Caki2 (cell line): ENCODE measurements around the gene LCK. TPM values are rescaled to one million over a fixed set of nuclear protein-coding genes. Genes with fewer than 3 reads are reported as not detected.
"Not testable (repeated sequence)": the region's sequence is repeated elsewhere in the genome, so short reads cannot be mapped to it uniquely, and the experiment has no call there.

ENCODE experiments used
- DNase-seq: peaks from one replicate; pipeline ENCODE4 v3.0.0-alpha.2; 2015; ENCODE audit warnings: low read depth
- in situ Hi-C: cut with HindIII; loops from 2 replicates; pipeline ENCODE4 v1.10.0; 2016; ENCODE audit warnings: low sequenced_read_pairs, low pct_unique_long_range_greater_than_20kb, mixed read lengths
- total RNA-seq: library from RNA; depleted of rRNA; stranded (reverse); fragments of >200 nt; shearing (Covaris generic); gene quantifications from 2 replicates; pipeline ENCODE4 v1.2.3, GENCODE V29; 2014; ENCODE audit warnings: low replicate concordance

Gene LCK
- total RNA-seq, 1 experiment from 2014 or later: not detected

DNA sequence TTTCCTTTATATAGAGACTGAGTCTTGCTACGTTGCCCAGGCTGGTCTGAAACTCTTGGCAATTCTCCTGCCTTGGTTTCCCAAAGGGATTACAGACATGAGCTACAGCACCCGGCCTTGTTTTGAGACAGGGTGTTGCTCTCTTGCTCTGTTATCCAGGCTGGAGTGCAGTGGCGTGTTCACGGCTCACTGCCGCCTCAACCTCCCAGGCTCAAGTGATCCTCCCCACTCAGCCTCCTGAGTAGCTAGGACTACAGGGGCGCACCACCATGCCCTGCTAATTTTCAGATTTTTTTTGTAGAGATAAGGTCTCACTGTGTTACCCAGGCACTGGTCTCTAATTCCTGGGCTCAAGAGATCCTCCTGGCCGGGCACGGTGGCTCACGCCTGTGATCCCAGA lies 14.8 kb downstream of the LCK start:
- in situ Hi-C loops: no loop called here

DNA sequence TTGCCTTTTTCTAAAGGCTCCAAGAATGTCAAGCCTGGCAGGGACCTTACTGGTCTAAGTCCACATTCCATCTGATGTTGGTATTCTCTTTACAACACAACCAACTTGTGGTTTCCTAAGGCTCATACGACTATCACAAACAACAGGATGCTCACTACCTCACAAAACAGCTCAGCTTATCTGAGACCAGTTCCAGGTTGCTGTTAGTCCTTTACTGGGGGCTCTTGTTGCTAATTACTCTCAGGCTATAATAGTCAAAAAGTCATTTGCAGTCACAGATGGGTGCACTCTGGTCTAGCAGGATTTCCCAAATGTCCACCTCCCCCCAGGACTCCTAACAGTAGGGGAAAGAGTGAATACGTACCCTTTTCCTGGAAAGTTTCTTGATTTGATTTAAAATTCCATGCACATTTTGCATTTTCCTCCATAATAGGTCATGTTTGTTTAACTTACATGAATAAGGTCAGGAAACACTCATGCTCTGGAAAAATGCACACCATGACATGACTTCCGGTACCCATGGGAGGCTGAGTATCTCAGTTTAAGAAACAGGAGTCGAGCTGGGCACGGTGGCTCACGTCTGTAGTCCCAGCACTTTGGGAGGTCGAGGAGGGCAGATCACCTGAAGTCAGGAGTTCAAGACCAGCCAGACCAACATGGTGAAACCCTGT lies 16.0 kb downstream of the LCK start:
- in situ Hi-C loops: no loop called here
- DNase-seq: no peak

More for the DNA sequence above, 14.8 kb downstream of the LCK start:
- DNase-seq: no peak

DNA sequence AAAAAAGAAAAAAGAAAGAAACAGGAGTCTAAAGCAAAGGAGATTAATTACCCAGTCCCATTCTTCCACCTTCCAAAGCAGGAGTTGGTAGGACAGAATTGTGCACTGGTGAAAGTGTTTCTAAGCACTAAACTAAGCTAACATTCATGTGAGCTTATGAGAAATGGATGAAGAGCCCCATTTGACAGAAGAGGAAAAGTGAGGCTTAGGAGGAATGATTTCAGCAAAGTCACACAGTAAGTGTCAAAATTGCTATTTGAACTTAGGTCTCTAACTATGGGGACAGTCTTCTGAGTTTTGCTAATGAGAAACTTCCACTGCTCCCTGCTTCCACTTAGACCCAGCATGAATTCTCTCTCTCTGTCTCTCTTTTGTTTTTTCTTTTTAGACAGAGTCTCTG lies 18.7 kb downstream of the LCK start:
- in situ Hi-C loops: no loop called here
- DNase-seq: no peak

DNA sequence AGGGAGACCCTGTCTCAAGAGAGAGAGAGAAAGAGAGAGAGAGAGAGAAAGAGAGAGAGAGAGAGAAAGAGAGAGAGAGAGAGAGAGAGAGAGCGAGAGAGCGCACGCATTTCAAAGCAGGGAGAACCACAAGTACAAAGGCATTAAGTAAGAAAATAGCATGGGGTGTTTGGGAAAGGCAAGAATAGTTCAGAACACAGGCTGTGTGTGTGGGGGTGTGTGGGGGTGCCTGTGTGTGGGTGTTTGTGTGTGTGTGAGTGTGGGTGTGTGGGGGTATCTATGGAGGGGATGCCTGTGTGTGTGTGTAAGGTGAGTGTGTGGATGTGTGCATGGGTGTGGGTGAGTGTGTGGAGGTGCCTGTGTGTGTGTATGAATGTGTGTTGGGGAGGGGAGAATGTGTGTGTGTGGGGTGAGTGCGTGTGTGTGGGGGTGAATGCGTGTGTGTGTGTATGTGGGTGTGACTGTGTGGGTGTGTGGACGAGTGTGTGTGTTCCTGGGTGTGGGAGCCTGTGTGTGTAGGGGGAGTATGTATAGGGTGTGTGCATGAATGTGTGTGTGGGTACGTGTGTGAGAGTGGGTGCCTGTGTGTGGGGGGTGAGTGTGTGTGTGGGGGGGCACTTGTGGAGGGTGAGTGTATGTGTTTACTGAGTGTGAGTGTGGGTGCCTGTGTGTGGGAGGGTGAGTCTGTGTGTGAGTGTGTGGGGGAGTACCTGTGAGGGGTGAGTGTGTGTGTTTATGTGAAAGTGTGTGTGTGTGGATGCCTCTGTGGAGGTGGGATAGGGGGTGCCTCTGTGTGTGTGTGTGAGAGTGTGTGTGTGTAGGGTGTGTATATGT lies 21.7 kb downstream of the LCK start:
- in situ Hi-C loops: no loop called here
- DNase-seq: no peak

DNA sequence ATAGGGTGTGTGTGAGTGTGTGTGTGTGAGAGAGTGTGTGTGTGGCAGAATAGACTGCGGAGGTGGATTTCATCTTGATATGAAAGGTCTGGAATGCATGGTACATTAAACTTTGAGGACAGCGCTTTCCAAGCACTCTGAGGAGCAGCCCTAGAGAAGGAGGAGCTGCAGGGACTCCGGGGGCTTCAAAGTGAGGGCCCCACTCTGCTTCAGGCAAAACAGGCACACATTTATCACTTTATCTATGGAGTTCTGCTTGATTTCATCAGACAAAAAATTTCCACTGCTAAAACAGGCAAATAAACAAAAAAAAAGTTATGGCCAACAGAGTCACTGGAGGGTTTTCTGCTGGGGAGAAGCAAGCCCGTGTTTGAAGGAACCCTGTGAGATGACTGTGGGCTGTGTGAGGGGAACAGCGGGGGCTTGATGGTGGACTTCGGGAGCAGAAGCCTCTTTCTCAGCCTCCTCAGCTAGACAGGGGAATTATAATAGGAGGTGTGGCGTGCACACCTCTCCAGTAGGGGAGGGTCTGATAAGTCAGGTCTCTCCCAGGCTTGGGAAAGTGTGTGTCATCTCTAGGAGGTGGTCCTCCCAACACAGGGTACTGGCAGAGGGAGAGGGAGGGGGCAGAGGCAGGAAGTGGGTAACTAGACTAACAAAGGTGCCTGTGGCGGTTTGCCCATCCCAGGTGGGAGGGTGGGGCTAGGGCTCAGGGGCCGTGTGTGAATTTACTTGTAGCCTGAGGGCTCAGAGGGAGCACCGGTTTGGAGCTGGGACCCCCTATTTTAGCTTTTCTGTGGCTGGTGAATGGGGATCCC lies 22.5 kb downstream of the LCK start:
- in situ Hi-C loops: no loop called here
- peak; percentile 28 for DNase-seq

DNA sequence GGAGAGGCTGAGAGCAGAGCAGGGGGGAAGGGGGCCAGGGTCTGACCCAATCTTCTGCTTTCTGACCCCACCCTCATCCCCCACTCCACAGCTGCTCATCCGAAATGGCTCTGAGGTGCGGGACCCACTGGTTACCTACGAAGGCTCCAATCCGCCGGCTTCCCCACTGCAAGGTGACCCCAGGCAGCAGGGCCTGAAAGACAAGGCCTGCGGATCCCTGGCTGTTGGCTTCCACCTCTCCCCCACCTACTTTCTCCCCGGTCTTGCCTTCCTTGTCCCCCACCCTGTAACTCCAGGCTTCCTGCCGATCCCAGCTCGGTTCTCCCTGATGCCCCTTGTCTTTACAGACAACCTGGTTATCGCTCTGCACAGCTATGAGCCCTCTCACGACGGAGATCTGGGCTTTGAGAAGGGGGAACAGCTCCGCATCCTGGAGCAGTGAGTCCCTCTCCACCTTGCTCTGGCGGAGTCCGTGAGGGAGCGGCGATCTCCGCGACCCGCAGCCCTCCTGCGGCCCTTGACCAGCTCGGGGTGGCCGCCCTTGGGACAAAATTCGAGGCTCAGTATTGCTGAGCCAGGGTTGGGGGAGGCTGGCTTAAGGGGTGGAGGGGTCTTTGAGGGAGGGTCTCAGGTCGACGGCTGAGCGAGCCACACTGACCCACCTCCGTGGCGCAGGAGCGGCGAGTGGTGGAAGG lies 23.7 kb downstream of the LCK start:
- in situ Hi-C loops: no loop called here
- no peak for DNase-seq

DNA sequence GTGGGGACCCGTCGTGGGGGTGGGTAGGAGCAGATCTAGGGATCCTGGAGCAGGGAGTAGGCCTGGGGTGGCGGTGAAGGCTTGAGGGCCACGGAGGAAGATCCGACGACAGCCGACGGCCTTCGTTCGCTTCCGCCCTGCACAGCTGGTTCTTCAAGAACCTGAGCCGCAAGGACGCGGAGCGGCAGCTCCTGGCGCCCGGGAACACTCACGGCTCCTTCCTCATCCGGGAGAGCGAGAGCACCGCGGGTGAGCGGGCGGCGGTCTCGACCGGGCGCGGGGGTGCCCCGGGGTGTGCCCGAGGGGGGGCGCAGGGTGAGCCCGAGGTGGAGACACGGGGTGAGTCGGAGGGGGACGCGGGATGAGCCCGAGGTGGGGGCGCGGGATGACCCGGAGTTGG lies 24.4 kb downstream of the LCK start:
- in situ Hi-C loops: no loop called here
- DNase-seq: no peak

DNA sequence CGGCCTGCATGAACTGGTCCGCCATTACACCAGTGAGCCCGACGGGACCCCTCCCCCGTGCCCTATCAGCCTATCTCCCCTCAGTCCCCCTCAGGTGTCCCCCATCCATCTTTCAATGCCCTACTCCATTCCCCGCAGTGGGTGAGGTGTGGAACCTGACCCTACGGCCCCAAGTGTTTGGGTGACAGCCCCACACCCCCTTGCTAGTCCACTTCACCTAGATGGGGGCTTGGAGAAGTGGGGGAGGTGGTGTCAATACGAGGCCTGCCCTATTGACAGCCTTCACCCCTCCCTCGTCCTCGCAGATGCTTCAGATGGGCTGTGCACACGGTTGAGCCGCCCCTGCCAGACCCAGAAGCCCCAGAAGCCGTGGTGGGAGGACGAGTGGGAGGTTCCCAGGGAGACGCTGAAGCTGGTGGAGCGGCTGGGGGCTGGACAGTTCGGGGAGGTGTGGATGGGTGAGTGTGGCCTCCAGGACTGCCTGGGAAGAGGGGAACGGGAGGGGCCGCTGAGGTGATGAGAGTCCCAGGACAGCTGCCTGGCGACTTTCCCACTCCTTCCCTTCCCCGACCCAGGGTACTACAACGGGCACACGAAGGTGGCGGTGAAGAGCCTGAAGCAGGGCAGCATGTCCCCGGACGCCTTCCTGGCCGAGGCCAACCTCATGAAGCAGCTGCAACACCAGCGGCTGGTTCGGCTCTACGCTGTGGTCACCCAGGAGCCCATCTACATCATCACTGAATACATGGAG lies 25.1 kb downstream of the LCK start:
- DNase-seq: no peak
- in situ Hi-C loops: no loop called here

DNA sequence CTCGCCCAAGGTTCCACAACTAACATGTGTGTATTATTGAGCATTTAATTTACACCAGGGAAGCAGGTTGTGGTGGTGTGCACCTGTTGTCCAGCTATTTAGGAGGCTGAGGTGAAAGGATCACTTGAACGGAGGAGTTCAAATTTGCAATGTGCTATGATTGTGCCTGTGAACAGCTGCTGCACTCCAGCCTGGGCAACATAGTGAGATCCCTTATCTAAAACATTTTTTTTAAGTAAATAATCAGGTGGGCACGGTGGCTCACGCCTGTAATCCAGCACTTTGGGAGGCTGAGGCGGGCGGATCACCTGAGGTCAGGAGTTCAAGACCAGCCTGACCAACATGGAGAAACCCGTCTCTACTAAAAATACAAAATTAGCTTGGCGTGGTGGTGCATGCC lies 33.7 kb downstream of the LCK start:
- DNase-seq, in situ Hi-C loops: not testable (repeated sequence)

DNA sequence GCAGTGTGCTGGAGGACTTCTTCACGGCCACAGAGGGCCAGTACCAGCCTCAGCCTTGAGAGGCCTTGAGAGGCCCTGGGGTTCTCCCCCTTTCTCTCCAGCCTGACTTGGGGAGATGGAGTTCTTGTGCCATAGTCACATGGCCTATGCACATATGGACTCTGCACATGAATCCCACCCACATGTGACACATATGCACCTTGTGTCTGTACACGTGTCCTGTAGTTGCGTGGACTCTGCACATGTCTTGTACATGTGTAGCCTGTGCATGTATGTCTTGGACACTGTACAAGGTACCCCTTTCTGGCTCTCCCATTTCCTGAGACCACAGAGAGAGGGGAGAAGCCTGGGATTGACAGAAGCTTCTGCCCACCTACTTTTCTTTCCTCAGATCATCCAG lies 34.6 kb downstream of the LCK start:
- in situ Hi-C loops: no loop called here
- DNase-seq: no peak

DNA sequence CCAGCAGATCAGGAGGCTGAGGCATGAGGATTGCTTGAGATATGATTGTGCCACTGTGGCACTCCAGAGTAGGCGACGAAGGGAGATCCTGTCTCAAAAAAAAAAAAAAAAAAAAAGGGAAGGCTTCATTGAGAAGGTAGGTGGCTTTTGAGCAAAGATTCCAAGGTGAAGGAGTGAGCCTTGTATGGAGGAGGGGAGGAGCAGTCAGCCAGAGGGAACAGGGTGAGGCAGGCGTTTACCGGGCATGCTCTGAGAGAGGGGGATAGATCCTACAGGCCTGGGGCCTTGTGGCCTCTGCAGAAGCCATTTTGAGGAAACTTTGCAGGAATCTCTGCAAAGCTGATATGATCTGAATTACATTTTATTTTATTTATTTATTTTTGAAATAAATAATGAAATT lies 35.7 kb downstream of the LCK start:
- no peak for DNase-seq
- in situ Hi-C loops: no loop called here

DNA sequence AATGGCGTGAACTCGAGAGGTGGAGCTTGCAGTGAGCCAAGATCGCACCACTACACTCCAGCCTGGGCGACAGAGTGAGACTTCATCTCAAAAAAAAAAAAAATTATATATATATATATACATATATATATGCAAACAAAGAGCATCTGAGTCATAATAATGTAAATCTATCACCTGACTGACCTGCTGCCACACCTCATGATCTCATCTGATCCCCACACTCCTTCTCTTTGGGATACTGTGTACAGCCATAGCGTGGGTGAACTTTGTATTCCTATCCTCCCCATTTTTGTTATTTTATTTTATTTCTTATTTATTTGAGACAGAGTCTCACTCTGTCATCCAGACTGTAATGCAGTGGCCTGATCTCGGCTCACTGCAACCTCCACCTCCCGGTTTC lies 38.2 kb downstream of the LCK start:
- no peak for DNase-seq
- in situ Hi-C loops: no loop called here

DNA sequence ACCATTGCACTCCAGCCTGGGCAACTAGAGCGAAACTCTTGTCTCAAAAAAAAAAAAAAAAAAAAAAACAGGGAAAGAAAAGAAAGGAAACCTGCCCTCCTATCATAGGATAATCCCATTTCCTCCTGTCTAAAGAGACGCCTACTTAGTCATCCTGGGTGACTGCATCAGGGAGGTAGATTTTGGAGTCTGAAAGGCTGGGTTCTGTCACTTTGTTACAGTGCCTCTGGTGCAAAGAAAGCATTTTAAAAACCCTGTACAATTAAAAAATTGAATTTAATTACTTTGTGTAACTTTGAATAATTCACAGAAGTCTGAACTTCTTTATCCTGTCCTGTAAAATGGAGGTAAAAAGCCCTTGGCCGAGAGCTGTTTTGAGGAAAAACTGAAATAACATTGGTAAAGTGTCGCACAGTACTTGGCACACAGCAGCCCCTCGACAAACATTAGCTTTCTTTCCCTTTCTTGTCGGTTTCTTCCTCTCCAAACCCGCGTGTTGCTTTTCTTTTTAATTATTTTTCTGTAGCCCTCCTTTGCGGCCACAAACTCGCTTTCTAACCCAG lies 40.2 kb downstream of the LCK start:
- peak; percentile 64 for DNase-seq
- in situ Hi-C loops: no loop called here

DNA sequence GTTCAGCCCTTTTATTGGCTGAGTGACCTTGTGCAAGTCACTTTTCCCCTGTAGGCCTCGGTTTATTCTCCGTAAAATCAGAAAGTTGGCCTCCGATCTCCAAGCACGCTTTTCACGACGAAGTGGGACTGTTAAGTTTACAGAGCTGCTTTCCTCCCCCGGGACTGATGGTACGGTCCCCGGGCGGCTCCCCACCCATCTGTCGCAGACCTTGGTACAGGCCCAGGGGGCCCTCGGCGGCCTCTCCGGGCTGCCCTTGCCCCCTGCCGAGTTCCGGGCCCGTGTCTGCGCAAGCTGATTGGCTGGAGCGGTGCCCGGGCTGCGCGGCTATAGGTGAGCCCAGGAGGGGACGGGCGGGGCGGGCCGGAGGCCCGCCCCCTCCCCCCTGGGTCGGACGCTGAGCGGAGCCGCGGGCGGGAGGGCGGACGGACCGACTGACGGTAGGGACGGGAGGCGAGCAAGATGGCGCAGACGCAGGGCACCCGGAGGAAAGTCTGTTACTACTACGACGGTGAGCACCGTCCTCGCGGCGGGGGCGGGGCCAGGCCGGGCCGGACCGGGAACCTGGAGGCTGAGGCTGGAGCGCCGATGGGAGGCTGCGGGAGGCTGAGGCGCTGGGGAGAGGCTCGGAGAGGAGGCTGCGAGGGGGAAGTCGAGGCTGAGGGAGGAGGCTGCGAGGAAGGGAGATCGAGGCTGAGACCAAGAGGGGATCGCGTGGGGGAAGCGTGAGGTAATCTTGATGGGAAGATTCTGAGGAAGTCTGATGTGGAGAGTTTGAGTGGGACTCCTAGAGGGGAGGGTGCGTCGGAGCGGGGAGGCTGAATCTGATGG lies 40.9 kb downstream of the LCK start, which contains the start of gene HDAC1:
Gene HDAC1, plus strand, starts transcription at position 376 of the 831 bp plus-strand sequence. Its CDS starts 87 bp downstream, at position 463.
- in situ Hi-C loops: no loop called here
- peak; percentile 97 for DNase-seq

DNA sequence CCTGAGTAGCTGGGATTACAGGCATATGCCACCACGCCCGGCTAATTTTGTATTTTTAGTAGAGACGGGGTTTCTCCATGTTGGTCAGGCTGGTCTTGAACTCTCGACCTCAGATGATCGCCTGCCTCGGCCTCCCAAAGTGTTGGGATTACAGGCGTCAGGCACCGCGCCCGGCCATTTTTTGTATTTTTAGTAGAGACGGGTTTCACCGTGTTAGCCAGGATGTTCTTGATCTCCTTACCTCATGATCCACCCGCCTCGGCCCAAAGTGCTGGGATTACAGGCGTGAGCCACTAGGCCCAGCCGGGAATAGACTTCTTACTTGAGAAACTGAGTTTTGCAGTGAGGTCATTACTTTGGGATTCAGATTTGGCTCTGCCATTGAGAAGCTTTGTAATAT lies 47.1 kb downstream of the LCK start:
- in situ Hi-C loops, DNase-seq: not testable (repeated sequence)

DNA sequence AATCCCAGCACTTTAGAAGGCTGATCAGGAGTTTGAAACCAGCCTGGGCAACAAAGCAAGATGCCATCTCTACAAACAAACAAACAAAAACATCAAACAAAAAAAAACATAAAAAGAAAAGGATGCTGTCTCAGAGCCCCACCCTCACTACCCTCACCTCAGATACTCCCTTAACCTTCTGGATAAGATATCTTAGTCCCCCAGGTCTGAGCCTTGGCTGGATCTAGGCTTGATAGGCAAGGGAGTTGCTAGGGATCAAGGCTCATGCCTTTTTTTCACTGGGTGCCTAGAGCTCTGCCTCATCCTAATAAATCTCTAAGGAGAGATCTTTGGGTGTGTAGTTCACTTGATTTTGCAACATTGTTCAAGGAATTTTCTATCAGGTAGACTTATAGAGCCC lies 48.3 kb downstream of the LCK start:
- no peak for DNase-seq
- in situ Hi-C loops: no loop called here

DNA sequence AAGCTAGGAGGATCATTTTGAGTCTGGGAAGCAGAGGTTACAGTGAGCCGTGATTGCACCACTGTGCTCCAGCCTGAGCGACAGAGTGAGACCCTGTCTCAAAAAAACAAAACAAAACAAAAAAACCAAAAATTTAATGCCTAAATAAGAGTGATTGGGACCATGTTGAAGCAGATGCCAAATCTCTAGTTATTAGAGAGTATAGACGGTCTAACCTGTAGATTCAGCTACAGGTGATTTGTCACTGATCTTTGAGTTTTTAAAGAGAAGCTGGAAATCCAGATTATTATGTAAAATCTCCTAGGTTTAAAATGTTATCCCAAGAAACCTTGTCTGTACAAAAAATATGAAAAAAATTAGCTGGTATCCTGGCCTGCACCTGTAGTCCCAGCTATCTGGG lies 52.3 kb downstream of the LCK start:
- in situ Hi-C loops: no loop called here
- no peak for DNase-seq
